Activated naive CD8-positive, alpha-beta T cell treated with anti-CD3 and anti-CD28 coated beads for 36 hours (primary cell): Measurements from ENCODE around the gene LILRA5. TPM values are rescaled to one million over a fixed set of nuclear protein-coding genes. Genes with fewer than 3 reads are reported as not detected.
"Not testable (repeated sequence)": the region's sequence is repeated elsewhere in the genome, so short reads cannot be mapped to it uniquely, and the experiment has no call there.

Experiments
- DNase-seq: peaks from one replicate; pipeline ENCODE4 v3.0.0; 2021
- H3K27ac Mint-ChIP-seq: one replicate; pipeline ENCODE4 v1.8.0; 2022; ENCODE audit warnings: mild to moderate bottlenecking, moderate library complexity, mixed read lengths
- H3K27me3 Mint-ChIP-seq: one replicate; pipeline ENCODE4 v1.8.0; 2022; ENCODE audit warnings: mild to moderate bottlenecking, mixed read lengths
- H3K36me3 Mint-ChIP-seq: one replicate; pipeline ENCODE4 v1.8.0; 2021; ENCODE audit warnings: mild to moderate bottlenecking, mixed read lengths
- H3K4me1 Mint-ChIP-seq: one replicate; pipeline ENCODE4 v1.8.0; 2021; ENCODE audit warnings: mixed read lengths
- H3K4me3 Mint-ChIP-seq: one replicate; pipeline ENCODE4 v1.8.0; 2022; ENCODE audit warnings: mild to moderate bottlenecking, moderate library complexity, mixed read lengths
- H3K9me3 Mint-ChIP-seq: one replicate; pipeline ENCODE4 v1.8.0; 2022; ENCODE audit warnings: mixed read lengths
- total RNA-seq, 2 experiments: library from RNA; stranded (reverse); gene quantifications; one replicate each; pipeline ENCODE4 v1.2.3, GENCODE V29; 2021

The LILRA5 gene
- total RNA-seq, 2 experiments from 2014 or later = not detected

DNA sequence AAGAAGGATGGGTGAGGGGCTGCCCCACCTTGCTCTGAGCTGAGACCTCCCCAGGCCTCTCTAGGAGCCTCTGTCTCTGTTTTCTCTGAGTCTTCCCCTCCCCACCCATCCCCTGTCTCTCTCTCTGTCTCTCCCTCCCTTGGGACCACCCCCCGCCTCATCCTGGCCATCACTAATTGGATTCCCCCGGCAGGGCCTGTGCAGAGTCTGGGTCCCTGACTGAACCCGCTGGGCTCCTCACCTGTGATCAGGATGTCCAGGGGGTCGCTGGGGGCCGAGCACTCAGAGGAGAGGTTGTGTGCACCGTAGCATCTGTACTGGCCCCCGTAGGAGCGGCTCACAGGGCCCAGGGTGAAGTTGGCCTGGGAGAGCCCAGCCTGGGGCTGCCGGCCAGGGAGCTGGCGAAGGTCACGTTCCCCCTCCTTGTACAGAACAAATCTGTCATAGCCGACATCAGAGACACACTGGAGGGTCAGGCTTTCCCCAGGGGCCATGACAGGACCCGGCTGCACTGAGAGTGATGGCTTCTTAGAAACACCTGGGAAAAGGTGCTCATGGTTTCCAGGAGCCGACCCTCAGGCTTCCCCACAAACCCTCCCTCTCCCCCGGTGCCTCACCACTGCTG, 34.3 kb downstream of the LILRA5 start:
- H3K36me3 Mint-ChIP-seq, DNase-seq, H3K4me3 Mint-ChIP-seq, H3K9me3 Mint-ChIP-seq, H3K27ac Mint-ChIP-seq, H3K4me1 Mint-ChIP-seq: not testable (repeated sequence)
- H3K27me3 Mint-ChIP-seq = peaks cover 39% of the 10 kb centered on the region

DNA sequence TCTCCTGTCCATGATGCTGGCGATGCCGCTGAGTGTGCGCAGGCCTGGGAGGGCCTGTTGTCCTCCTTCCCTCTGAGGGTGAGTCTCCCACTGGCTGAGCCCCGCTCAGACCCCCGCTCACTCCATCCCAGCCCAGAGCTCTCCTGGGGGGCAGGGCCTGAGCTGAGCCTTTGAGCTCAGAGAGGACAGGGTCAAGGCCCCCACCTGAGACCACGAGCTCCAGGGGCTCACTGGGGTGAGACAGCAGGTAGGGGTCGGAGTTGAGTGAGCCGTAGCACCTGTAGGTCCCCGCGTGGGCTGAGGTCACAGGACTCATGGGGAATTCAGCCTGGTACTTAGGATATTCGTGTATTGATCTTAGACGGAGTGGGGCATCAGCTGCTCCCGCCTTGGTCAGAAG, 34.9 kb downstream of the LILRA5 start:
- peaks cover 39% of the 10 kb centered on the region for H3K27me3 Mint-ChIP-seq
- H3K27ac Mint-ChIP-seq = not testable (repeated sequence)

DNA sequence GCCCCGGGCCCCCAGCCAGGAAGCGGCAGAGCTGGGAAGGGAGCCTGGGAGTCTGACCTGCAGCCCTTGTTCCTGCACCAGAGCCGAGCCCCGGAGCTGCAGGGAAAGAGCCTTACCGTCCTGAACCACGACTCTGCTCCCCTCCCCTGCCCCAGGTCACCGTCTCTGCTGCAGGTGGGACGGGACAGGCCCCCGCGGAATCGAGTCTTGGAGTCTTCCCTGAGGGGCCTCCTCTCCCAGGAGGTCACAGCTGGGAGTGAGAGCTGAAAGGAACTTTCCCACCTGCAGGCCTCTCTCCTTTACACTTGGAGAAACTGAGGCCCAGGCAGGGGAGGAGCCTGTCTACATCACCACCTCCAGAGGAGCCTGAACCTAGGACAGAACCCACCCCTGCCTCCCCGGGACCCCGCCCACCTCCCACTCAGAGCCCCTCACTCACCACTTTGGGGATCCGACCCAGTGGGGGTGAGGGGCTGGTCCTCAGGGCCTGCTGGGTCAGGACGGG, 35.8 kb downstream of the LILRA5 start:
- not testable (repeated sequence) for DNase-seq, H3K9me3 Mint-ChIP-seq, H3K27ac Mint-ChIP-seq, H3K36me3 Mint-ChIP-seq, H3K4me3 Mint-ChIP-seq, H3K4me1 Mint-ChIP-seq
- H3K27me3 Mint-ChIP-seq = peaks cover 40% of the 10 kb centered on the region

More for the DNA sequence above, 34.9 kb downstream of the LILRA5 start:
- not testable (repeated sequence) for H3K9me3 Mint-ChIP-seq, H3K4me3 Mint-ChIP-seq, H3K4me1 Mint-ChIP-seq, DNase-seq, H3K36me3 Mint-ChIP-seq

- Mint-ChIP-seq H3K4me1 (no peaks in the 10 kb centered on the region), H3K27me3 (peaks cover 42% of the 10 kb centered on the region), H3K4me3 (no peak overlapping the region), H3K36me3 (no peaks in the 10 kb centered on the region), H3K9me3 (no peaks in the 10 kb centered on the region), H3K27ac (no peak overlapping the region)
- no peak for DNase-seq
Measured at GRCh38 chr19:54275951-54276350, 37.0 kb downstream of the LILRA5 start.

- not testable (repeated sequence) for H3K4me3 Mint-ChIP-seq, H3K9me3 Mint-ChIP-seq, H3K36me3 Mint-ChIP-seq, H3K27ac Mint-ChIP-seq, DNase-seq, H3K4me1 Mint-ChIP-seq
- peaks cover 32% of the 10 kb centered on the region for H3K27me3 Mint-ChIP-seq
Measured at GRCh38 chr19:54274516-54274915, 38.5 kb downstream of the LILRA5 start.

GRCh38 chr19:54273821-54274220, 39.1 kb downstream of the LILRA5 start:
- Mint-ChIP-seq H3K4me1 (no peaks in the 10 kb centered on the region), H3K36me3 (no peaks in the 10 kb centered on the region), H3K4me3 (no peak overlapping the region), H3K27ac (no peak overlapping the region), H3K9me3 (no peaks in the 10 kb centered on the region), H3K27me3 (peaks cover 26% of the 10 kb centered on the region)
- DNase-seq = no peak

DNA sequence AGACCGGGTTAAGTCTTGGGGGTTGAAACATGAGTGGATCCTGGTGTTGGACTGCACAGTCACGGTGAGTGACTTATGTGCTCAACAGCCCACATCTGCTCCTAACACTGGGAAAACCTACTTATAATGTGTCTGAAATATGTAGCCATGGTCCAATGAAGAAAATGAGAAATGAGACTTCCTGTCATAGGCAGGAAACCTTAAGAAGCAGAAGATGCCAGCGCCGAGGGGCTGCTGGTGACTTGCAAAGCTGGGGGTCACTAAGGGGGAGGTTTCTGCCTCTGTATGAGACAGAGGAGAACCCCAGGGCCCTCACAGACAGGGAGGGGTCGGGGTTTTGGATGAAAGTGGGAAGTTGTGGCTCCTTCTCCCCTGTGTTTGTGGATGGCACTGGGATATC, 40.8 kb downstream of the LILRA5 start:
- H3K9me3 Mint-ChIP-seq, H3K27ac Mint-ChIP-seq, DNase-seq, H3K4me3 Mint-ChIP-seq, H3K4me1 Mint-ChIP-seq, H3K36me3 Mint-ChIP-seq: not testable (repeated sequence)
- H3K27me3 Mint-ChIP-seq = peaks cover 19% of the 10 kb centered on the region

- not testable (repeated sequence) for DNase-seq, H3K36me3 Mint-ChIP-seq, H3K9me3 Mint-ChIP-seq, H3K4me1 Mint-ChIP-seq, H3K4me3 Mint-ChIP-seq, H3K27ac Mint-ChIP-seq
- peaks cover 19% of the 10 kb centered on the region for H3K27me3 Mint-ChIP-seq
Measured at GRCh38 chr19:54271587-54271986, 41.4 kb downstream of the LILRA5 start.

GRCh38 chr19:54271106-54271505, 41.9 kb downstream of the LILRA5 start:
- no peak for DNase-seq
- H3K36me3 Mint-ChIP-seq = no peaks in the 10 kb centered on the region
- H3K4me1 Mint-ChIP-seq = no peaks in the 10 kb centered on the region
- H3K27ac Mint-ChIP-seq = no peak overlapping the region
- peaks cover 19% of the 10 kb centered on the region for H3K27me3 Mint-ChIP-seq
- H3K4me3 Mint-ChIP-seq = no peak overlapping the region
- H3K9me3 Mint-ChIP-seq = no peaks in the 10 kb centered on the region

- Mint-ChIP-seq H3K27me3 (peaks cover 25% of the 10 kb centered on the region), H3K4me3 (no peak overlapping the region), H3K27ac (no peak overlapping the region), H3K4me1 (no peaks in the 10 kb centered on the region), H3K36me3 (no peaks in the 10 kb centered on the region), H3K9me3 (no peaks in the 10 kb centered on the region)
- no peak for DNase-seq
Measured at GRCh38 chr19:54268936-54269335, 44.0 kb downstream of the LILRA5 start.

GRCh38 chr19:54266133-54266532, 46.8 kb downstream of the LILRA5 start:
- Mint-ChIP-seq H3K4me3 (no peak overlapping the region), H3K27ac (no peak overlapping the region), H3K9me3 (no peaks in the 10 kb centered on the region), H3K4me1 (no peaks in the 10 kb centered on the region), H3K27me3 (peaks cover 23% of the 10 kb centered on the region), H3K36me3 (no peaks in the 10 kb centered on the region)
- DNase-seq = peak; percentile 65

GRCh38 chr19:54262470-54262869, 50.5 kb downstream of the LILRA5 start:
- Mint-ChIP-seq H3K4me3 (no peak overlapping the region), H3K27me3 (peaks cover 17% of the 10 kb centered on the region), H3K27ac (no peak overlapping the region), H3K36me3 (no peaks in the 10 kb centered on the region), H3K9me3 (no peaks in the 10 kb centered on the region), H3K4me1 (no peaks in the 10 kb centered on the region)
- no peak for DNase-seq

GRCh38 chr19:54262066-54262465, 50.9 kb downstream of the LILRA5 start:
- Mint-ChIP-seq H3K4me1 (no peaks in the 10 kb centered on the region), H3K27ac (no peak overlapping the region), H3K27me3 (peaks cover 17% of the 10 kb centered on the region), H3K4me3 (no peak overlapping the region), H3K9me3 (no peaks in the 10 kb centered on the region), H3K36me3 (no peaks in the 10 kb centered on the region)
- DNase-seq = no peak

DNA sequence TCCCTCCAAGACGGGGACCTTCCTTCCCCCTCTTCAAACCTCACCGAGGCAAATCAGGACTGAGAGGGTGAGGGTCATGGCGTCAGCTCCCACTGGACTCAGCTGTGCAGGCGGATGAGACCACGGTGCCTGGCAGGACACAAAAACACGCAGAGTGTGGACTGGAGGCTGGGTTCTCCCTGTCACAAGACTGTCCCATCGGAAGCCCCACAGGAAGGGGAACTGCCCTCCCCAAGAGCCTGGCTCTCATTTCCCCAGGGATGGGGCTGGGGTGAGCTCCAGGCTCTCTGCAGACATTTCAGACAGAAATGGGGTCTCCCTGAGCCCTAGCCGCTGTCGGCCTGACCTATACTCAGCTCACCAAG, 55.9 kb downstream of the LILRA5 start, which contains the start of gene LILRB5:
Gene LILRB5 (minus strand): TSS at position 158 of the 365 bp plus-strand sequence. CDS start 80 bp downstream, at position 78.
- no peak for DNase-seq
- H3K4me1 Mint-ChIP-seq = no peaks in the 10 kb centered on the region
- H3K9me3 Mint-ChIP-seq = no peaks in the 10 kb centered on the region
- no peak within 1 kb of the TSS for H3K27ac Mint-ChIP-seq
- H3K36me3 Mint-ChIP-seq = no peaks in the 10 kb centered on the region
- H3K27me3 Mint-ChIP-seq = peaks cover 10% of the 10 kb centered on the region
- no peak within 1 kb of the TSS for H3K4me3 Mint-ChIP-seq
